HS-5 (cell line): ENCODE data around the gene LDLRAD2.
"Not testable (repeated sequence)": the region's sequence is repeated elsewhere in the genome, so short reads cannot be mapped to it uniquely, and the experiment has no call there.

Experiments used
- DNase-seq: peaks from one replicate; pipeline ENCODE4 v3.0.0-alpha.2; 2012; ENCODE audit warnings: low read depth

Gene LDLRAD2, protein sequence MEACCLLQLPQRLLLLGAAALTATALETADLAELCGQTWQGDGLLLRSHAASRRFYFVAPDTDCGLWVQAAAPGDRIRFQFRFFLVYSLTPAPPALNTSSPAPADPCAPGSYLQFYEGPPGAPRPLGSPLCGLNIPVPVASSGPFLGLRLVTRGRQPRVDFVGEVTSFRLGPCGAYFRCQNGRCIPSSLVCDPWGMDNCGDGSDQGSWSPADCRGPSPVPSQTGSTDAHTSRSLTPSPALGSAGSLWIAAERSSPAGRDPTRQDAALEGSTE

DNA sequence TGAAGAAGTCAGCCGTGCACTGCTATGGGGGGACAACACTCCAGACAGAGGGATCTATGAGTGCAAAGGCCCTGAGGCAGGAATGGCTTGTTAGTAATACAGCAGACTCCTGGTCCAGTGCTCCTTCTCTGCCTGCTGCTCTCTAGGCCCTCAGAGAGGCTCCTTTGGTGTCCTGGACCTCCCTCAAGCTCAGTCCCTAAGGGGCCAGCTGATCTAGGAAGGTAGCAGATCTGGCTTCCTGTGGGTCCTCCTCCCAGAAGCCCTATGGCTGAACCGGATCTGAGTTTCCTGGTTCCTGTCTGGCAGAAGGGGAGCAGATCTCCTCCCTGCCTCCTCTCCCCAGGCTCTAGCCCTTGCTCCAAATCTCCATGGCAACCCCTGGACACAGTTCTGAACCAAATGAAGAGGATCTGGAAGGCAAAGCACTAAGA lies at the start of gene LDLRAD2:
LDLRAD2 (plus strand) TSS at position 391 of the 431 bp plus-strand sequence. CDS start 187 bp downstream, outside the sequence.
- DNase-seq: no peak

DNA sequence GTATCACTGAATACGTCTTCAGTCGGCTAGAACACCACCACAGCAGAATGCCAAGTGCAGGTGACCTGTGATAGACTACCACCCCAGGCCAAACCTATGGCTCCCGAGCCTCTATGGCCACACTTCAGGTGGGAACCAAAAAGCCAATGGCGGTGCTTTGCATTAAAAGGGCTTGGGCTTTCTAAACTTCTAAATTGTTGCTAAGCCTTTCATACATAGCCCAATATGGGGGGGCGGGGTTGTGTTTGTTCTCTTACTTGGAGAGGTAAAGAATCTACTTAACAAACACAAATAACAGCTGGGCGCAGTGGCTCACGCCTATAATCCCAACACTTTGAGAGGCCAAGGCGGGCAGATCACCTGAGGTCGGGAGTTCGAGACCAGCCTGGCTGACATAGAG lies 48.8 kb upstream of the LDLRAD2 start:
- no peak for DNase-seq

DNA sequence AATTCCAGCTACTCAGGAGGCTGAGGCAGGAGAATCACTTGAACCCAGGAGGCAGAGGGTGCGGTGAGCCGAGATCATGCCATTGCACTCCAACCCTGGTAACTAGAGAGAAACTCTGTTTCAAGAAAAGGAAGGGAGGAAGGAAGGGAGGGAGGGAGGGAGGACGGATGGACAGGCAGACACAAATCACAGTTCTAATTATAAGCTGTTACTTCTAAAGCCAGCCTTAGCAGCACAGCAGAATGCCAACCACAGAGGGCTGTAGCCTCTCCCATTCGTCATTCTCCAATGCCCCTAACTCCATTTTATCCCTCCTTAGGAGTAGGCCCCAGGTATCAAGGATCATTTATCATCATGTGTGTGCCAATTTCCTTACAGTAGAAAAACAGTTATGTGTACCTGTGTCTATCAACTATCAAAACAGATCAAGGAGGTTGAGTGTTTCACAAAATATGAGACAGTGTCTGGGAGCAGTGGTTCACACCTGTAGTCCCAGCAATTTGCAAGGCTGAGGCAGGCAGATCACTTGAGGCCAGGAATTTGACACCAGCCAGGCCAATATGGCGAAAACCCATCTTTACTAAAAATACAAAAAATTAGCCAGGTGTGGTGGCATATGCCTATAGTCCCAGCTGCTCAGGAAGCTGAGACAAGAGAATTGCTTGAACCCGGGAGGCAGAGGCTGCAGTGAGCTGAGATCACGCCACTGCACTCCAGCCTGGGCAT lies 48.2 kb upstream of the LDLRAD2 start:
- no peak for DNase-seq

DNA sequence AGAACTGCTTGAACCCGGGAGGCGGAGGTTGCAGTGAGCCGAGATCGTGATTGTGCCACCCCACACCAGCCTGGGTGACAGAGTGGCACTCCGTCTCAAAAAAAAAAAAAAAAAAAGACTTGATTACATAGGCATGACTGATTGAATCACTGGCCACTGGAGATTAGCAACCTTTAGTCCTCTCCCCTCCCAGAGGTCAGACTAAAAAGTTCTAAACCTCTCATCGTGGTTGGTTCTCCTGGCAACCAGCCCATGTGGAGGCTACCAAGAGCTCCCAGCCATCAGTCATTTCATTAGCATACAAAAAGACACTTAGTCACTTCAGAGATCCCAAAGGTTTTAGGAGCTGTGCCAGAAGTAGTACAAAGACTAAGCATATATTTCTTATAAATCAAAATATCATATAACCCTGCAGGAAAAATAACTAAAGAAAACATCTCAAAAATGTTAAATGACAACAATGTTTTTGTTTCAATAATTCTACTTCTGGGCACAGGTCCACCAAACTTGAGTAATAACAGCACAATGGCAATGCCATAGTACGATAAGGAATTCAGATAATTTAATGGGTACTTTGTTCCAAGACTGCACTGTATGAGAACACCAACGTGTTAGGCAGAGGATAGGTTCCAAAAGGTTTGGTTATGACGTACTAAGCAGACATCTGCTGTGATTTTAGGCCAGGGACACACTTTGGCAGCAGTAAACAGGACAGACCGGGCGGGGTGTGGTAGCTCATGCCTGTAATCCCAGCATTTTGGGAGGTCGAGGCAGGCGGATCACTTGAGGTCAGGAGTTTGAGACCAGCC lies 47.2 kb upstream of the LDLRAD2 start:
- DNase-seq: peak; percentile 95

- DNase-seq: no peak
These were observed 45.9 kb upstream of the LDLRAD2 start for GRCh38 chr1:21766210-21766609.

DNA sequence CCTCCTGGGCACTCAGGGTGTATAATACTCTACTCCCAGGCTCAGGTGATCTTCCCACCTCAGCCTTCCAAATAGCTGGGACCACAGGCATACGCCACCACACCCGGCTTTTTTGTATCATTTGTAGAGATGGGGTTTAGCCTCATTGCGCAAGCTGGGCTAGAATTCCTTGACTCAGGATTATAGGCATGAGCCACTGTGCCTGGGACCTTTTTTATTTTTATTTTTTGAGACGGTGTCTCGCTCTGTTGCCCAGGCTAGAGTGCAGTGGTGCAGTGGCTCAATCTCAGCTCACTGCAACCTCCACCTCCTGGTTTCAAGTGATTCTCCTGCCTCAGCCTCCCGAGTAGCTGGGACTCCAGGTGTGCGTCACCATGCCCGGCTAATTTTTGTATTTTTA lies 45.0 kb upstream of the LDLRAD2 start:
- not testable (repeated sequence) for DNase-seq

GRCh38 chr1:21770201-21770600 lies 41.9 kb upstream of the LDLRAD2 start:
- DNase-seq: no peak

- not testable (repeated sequence) for DNase-seq
These were observed 41.5 kb upstream of the LDLRAD2 start for GRCh38 chr1:21770602-21771001.

DNA sequence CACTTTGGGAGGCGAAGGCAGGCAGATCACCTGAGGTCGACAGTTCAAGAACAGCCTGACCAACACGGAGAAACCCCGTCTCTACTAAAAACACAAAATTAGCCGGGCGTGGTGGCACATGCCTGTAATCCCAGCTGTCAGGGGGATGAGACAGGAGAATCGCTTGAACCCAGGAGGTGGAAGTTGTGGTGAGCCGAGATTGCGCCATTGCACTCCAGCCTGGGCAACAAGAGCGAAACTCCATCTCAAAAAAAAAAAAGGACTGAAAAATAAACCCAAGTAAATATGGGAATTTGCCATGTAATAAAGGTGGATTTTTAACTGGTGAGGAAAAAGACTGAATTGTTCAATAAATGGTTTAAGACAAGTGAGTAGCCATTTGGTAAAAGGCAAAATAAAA lies 40.4 kb upstream of the LDLRAD2 start:
- DNase-seq: not testable (repeated sequence)

DNA sequence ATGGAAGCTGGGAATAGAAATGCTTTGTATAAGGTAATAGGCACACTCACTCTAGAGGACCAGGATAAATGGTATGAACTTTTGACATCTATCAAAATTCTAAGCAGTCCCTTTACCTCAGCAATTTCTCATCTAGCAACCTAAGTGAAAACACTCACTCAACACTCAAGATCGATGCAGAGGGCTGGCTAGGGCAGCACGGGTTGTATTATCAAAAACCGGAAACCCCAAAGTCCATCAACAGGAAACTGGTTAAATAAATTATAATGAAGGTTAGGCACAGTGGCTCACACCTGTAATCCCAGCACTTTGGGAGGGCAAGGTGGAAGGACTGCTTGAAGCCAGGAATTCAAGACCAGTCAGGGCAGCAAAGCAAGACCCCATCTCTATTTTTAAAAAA lies 38.5 kb upstream of the LDLRAD2 start:
- no peak for DNase-seq

DNA sequence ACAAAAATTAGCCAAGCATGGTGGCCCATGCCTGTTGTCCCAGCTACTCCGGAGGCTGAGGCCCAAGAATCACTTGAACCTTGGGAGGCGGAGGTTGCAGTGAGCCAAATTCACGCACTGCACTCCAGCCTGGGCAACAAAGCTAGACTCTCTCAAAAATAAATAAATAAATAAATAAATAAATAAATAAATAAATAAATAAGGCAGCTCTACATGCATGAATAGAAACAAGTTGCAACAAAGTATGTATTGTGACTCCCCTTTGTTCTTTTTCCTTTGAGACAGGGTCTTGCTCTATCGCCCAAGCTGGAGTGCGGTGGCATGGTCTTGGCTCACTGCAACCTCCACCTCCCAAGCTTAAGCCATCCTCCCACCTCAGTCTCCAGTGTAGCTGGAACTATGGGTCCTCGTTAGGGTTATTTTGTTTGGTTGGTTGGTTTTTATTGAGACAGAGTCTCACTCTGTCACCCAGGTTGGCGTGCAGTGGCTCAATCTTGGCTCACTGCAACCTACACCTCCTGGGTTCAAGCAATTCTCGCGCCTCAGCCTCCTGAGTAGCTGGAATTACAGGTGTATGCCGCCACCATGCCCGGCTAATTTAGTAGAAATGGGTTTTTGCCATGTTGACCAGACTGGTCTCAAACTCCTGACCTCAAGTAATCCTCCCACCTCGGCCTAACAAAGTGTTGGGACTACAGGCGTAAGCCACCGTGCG lies 37.1 kb upstream of the LDLRAD2 start:
- DNase-seq: no peak

DNA sequence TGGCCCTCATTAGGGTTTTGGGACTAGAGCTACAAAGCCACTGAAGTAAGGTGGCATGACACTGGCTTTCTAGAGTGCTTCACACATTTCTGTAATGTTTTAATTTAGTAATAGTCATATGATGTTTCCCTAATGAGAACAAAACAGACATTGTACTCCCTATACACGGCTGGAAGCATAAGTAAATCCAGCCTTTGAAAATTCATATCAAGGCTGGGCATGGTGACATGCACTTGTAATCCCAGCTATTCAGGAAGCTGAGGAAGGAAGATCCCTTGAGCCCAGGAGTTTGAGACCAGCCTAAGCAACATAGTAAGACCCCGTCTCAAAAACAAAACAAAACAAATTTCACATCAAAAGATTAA lies 36.5 kb upstream of the LDLRAD2 start:
- no peak for DNase-seq

DNA sequence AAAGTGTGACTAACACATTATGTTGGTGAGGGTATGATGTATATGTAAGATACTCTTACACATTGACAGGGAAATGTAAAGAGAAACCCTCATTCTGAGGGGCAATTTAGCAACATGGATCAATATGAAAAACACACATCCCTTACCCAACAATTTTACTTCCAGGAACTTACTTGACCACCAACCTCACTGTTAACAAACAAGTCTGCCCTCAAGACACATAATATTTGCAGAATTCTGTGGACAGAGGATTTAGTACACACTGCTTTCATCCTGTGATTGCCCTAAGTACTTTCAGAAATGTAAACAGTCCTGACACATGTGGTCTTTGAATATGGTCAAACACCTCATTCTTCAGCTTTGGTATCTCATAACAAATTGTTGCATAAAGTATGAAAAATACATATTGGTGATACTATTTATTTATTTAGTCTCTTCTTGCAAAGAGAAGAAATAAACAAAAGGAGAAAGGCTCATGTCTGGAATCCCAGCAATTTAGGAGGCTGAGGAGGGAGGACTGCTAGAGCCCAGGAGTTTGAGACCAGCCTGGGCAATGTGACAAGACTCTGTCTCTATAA lies 36.0 kb upstream of the LDLRAD2 start:
- no peak for DNase-seq

DNA sequence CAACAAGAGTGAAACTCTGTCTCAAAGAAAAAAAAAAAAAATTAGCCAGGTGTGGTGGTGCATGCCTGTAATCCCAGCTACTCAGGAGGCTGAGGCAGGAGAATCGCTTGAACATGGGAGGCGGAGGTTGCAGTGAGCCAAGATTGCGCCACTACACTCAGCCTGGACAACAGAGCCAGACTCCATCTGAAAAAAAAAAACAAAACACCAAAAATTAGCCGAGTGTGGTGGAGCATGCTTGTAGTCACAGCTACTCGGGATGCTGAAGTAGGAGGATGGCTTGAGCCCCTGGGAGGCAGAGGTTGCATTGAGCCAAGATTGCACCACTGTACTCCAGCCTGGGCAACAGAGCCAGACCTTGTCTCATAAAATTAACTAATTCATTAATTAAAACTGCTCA lies 35.1 kb upstream of the LDLRAD2 start:
- not testable (repeated sequence) for DNase-seq

DNA sequence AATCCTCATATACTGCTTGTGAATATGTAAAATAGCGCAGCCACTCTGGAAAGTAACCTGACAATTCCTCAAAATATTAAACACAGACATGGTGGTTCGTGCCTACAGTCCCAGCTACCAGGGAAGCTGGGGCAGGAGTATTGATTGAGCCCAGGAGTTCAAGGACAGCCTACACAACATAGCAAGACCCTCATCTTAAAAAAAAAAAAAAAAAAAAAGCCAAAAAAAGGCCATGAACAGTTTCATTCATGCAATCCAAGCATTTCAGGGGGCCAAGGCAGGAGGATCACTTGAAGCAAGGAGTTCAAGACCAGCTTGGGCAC lies 33.7 kb upstream of the LDLRAD2 start:
- DNase-seq: no peak

DNA sequence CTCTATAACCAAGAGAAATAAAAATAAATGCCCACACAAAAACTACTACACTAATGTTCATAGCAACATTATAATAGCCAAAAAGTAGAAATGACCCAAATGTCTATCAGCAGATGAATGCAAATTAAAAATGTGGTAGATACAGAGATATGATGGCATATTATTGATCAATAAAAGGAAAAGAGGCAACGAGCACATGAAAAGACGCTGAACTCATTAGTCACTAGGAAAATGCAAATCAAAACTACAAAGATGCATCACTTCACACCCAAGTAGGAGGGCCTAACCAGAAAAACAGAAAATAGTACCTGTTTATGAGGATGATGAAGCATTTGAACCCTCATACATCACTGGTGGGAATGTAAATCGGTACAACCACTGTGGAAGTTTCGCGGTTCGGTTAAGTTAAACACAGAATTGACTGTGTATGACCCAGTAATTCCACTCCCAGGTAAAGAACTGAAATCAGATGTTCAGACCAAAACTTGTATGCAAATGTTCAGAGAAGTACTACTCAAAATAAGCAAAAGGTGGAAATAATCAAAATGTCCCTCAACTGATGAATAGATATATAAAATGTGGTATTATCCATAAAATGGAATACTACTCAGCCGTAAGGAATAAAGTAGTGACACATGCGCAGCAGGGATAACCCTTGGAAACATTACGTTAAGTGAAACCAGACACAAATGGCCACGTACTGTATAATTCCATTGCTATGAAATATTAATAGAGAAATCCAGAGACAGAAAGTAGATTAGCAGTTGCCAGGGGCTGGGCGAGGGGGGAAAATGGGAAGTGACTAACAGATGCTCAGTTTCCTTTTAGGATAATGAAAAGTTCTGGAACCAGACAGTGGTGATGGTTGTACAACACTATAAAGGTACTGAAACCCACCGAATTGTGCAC lies 32.2 kb upstream of the LDLRAD2 start:
- no peak for DNase-seq

GRCh38 chr1:21781815-21782348 lies 30.2 kb upstream of the LDLRAD2 start:
- DNase-seq: peak; percentile 18

GRCh38 chr1:21782349-21782867 lies 29.7 kb upstream of the LDLRAD2 start:
- DNase-seq: peak; percentile 20

- DNase-seq: peak; percentile 79
These were observed 29.0 kb upstream of the LDLRAD2 start, which contains the start of gene USP48 for GRCh38 chr1:21782868-21783678. USP48 (minus strand) TSS chr1:21783149; CDS start chr1:21782957, 192 bp downstream.
